ENCODE results near the gene UGGT2. TPM values are rescaled to one million over a fixed set of nuclear protein-coding genes. Genes with fewer than 3 reads are reported as not detected.
A peak's percentile ranks its signal among the peaks of the same experiment; 100 is the strongest.

UGGT2 gene
- total RNA-seq, 4 donors from 2014 or later = 20.5 to 48.6 (median 30.6) TPM

DNA sequence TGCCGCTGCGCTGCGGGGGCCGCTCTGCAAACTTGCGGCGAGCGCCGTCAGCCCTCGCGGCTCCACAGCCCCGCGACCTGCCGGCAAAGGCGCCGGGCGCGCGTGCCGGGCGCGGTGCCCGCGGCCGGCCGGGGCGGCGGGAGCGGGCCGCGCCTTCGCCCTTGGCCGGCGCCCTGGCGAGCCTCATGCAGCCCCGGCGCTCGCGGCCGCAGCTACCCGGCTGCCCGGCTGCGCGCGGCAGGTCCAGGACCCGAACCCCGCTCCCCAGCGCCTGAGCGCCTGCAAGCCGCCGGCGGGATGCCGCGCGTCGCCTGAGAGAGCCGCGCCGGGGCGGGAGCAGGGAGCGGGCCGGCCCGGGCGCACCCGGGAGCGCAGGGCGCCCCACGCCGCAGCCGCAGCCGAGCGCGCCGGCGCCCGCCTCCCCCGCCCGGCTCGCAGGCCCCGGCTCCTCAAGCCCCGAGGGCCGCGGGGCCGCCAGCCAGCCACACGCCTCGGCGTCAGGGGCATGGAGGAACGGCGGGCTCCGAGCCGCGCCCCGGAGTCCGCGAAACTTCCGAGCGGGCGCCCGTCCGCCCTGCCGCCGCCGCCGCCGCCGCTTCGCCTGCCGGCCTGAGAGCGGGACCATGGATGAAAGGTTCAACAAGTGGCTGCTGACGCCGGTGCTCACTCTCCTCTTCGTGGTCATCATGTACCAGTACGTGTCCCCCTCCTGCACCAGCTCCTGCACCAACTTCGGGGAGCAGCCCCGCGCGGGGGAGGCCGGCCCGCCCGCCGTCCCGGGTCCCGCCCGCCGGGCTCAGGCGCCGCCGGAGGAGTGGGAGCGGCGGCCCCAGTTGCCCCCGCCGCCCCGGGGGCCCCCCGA lies 37.3 kb upstream of the UGGT2 start:
- WGBS = under 1% methylated on average over 35 of the region's 133 CpGs
- Histone ChIP-seq H3K27me3 (peaks cover 0 to 73% (median 28%) of the 10 kb centered on the region in 4 donors), H3K4me1 (peaks cover 11 to 25% (median 22%) of the 10 kb centered on the region in 4 donors), H3K36me3 (no peaks in the 10 kb centered on the region), H3K27ac (replicated peaks in 1 of 4) (peak overlapping the region; percentile 51 to 68 (median 64)), H3K4me3 (peak overlapping the region; percentile 55 to 60 (median 58)), H3K9me3 (no peaks in the 10 kb centered on the region)
- TF ChIP-seq, protein P1, sequence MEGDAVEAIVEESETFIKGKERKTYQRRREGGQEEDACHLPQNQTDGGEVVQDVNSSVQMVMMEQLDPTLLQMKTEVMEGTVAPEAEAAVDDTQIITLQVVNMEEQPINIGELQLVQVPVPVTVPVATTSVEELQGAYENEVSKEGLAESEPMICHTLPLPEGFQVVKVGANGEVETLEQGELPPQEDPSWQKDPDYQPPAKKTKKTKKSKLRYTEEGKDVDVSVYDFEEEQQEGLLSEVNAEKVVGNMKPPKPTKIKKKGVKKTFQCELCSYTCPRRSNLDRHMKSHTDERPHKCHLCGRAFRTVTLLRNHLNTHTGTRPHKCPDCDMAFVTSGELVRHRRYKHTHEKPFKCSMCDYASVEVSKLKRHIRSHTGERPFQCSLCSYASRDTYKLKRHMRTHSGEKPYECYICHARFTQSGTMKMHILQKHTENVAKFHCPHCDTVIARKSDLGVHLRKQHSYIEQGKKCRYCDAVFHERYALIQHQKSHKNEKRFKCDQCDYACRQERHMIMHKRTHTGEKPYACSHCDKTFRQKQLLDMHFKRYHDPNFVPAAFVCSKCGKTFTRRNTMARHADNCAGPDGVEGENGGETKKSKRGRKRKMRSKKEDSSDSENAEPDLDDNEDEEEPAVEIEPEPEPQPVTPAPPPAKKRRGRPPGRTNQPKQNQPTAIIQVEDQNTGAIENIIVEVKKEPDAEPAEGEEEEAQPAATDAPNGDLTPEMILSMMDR (IDR thresholded peaks at IDR 0.05) = no peak
- no peak for TF ChIP-seq EP300 (IDR thresholded peaks at IDR 0.05)
- no peak for TF ChIP-seq POLR2AphosphoS5 (IDR thresholded peaks at IDR 0.05)
- no peak for TF ChIP-seq POLR2A (IDR thresholded peaks at IDR 0.05; ENCODE audit: low read depth)
- intact Hi-C loops (cut with DNase I) = no loop called here
- DNase-seq (ENCODE audit: extremely low spot score) = no peak

GRCh38 chr13:96089749-96090239 lies 36.6 kb upstream of the UGGT2 start, which contains the start of gene HS6ST3:
TSS of gene HS6ST3 (plus strand) at chr13:96090107.
- WGBS = 2% methylated on average over 29 of the region's 35 CpGs
- no peaks in the 10 kb centered on the region for H3K9me3 ChIP-seq
- peaks cover 11 to 25% (median 22%) of the 10 kb centered on the region in 4 donors for H3K4me1 ChIP-seq
- TF ChIP-seq POLR2AphosphoS5 (IDR thresholded peaks at IDR 0.05) = peak in 1 of 2 donors; percentile 41
- TF ChIP-seq, protein P1 (IDR thresholded peaks at IDR 0.05) = no peak
- no peak for TF ChIP-seq EP300 (IDR thresholded peaks at IDR 0.05)
- no peak for TF ChIP-seq POLR2A (IDR thresholded peaks at IDR 0.05; ENCODE audit: low read depth)
- H3K27ac ChIP-seq (replicated peaks in 1 of 4) = peak within 1 kb of the TSS; percentile 51 to 68 (median 64)
- intact Hi-C loops (cut with DNase I) = no loop called here
- H3K27me3 ChIP-seq = peaks cover 0 to 73% (median 28%) of the 10 kb centered on the region in 4 donors
- H3K36me3 ChIP-seq = no peaks in the 10 kb centered on the region
- DNase-seq (ENCODE audit: extremely low spot score) = no peak
- peak within 1 kb of the TSS; percentile 55 to 60 (median 58) for H3K4me3 ChIP-seq

DNA sequence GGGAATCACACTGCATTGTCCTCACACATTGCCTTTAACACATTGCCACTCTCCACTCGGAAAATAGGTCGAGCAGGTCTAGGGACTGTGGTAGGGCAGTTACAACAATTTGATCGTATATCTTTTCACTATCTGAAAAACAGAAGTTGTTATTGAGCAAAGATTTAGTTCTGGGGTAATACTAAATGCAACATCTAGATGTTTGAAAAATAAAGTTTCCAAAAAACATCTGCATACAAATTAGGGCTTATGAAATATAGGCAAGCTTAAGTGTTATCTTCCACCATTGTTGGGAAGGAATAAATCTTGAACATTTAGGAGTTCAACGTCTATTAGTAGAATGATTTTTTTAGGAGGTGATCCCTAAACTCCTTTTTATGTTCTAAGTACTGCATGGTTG lies 35.9 kb upstream of the UGGT2 start:
- H3K27ac ChIP-seq (replicated peaks in 1 of 4) = no peak overlapping the region
- no peaks in the 10 kb centered on the region for H3K36me3 ChIP-seq
- TF ChIP-seq POLR2A (IDR thresholded peaks at IDR 0.05; ENCODE audit: low read depth) = no peak
- TF ChIP-seq, protein P1 (IDR thresholded peaks at IDR 0.05) = no peak
- no peak for TF ChIP-seq EP300 (IDR thresholded peaks at IDR 0.05)
- no peak for TF ChIP-seq POLR2AphosphoS5 (IDR thresholded peaks at IDR 0.05)
- peaks cover 11 to 25% (median 22%) of the 10 kb centered on the region in 4 donors for H3K4me1 ChIP-seq
- H3K27me3 ChIP-seq = peaks cover 0 to 70% (median 28%) of the 10 kb centered on the region in 4 donors
- WGBS = 70% methylated on average over 4 of the region's 4 CpGs
- H3K9me3 ChIP-seq = no peaks in the 10 kb centered on the region
- DNase-seq (ENCODE audit: extremely low spot score) = no peak
- intact Hi-C loops (cut with DNase I) = no loop called here
- no peak overlapping the region for H3K4me3 ChIP-seq

- Histone ChIP-seq H3K27ac (replicated peaks in 1 of 4) (no peak overlapping the region), H3K9me3 (no peaks in the 10 kb centered on the region), H3K4me3 (no peak overlapping the region), H3K27me3 (peaks cover 0 to 54% (median 20%) of the 10 kb centered on the region in 4 donors), H3K4me1 (peaks cover 11 to 21% (median 19%) of the 10 kb centered on the region in 4 donors), H3K36me3 (no peaks in the 10 kb centered on the region)
- TF ChIP-seq POLR2A (IDR thresholded peaks at IDR 0.05; ENCODE audit: low read depth) = no peak
- TF ChIP-seq POLR2AphosphoS5 (IDR thresholded peaks at IDR 0.05) = no peak
- TF ChIP-seq, protein P1 (IDR thresholded peaks at IDR 0.05) = no peak
- TF ChIP-seq EP300 (IDR thresholded peaks at IDR 0.05) = no peak
- no peak for DNase-seq (ENCODE audit: extremely low spot score)
- intact Hi-C loops (cut with DNase I) = no loop called here
- 96% methylated on average over 1 of the region's 1 CpG for WGBS
These were observed 33.5 kb upstream of the UGGT2 start for GRCh38 chr13:96086736-96087135.

Data from esophagus muscularis mucosa (tissue), 4 donors.